Duodenal mucosa (tissue), 2 donors: ENCODE results near the gene EGR2.

Experiments used
- H3K27ac ChIP-seq: one replicate; pipeline ENCODE4 v1.7.0; 2013; ENCODE audit warnings: low read depth, low read length
- H3K27me3 ChIP-seq, 2 donors: one replicate each; pipeline ENCODE4 v1.7.0; 2013; ENCODE audit warnings: low read length in 2 of 2, control low read depth in 1 of 2; ENCODE audit not compliant: insufficient read depth in 2 of 2, control insufficient read depth in 1 of 2
- H3K36me3 ChIP-seq, 2 donors: one replicate each; pipeline ENCODE4 v1.7.0; 2013; ENCODE audit warnings: low read length in 2 of 2, control low read depth in 1 of 2; ENCODE audit not compliant: insufficient read depth in 2 of 2, control insufficient read depth in 1 of 2
- H3K4me1 ChIP-seq, 2 donors: one replicate each; pipeline ENCODE4 v1.7.0; 2013; ENCODE audit warnings: low read length in 2 of 2, control low read depth in 1 of 2; ENCODE audit not compliant: insufficient read depth in 2 of 2, control insufficient read depth in 1 of 2
- H3K4me3 ChIP-seq, 2 donors: one replicate each; pipeline ENCODE4 v1.7.0; 2013; ENCODE audit warnings: low read length in 2 of 2, low read depth in 1 of 2
- H3K9ac ChIP-seq, 2 donors: one replicate each; pipeline ENCODE4 v1.7.0; 2013; ENCODE audit warnings: low read length in 2 of 2, low read depth in 1 of 2
- H3K9me3 ChIP-seq, 2 donors: one replicate each; pipeline ENCODE4 v1.7.0; 2013; ENCODE audit warnings: low read length in 2 of 2, control low read depth in 1 of 2; ENCODE audit not compliant: control insufficient read depth in 1 of 2

The EGR2 gene

DNA sequence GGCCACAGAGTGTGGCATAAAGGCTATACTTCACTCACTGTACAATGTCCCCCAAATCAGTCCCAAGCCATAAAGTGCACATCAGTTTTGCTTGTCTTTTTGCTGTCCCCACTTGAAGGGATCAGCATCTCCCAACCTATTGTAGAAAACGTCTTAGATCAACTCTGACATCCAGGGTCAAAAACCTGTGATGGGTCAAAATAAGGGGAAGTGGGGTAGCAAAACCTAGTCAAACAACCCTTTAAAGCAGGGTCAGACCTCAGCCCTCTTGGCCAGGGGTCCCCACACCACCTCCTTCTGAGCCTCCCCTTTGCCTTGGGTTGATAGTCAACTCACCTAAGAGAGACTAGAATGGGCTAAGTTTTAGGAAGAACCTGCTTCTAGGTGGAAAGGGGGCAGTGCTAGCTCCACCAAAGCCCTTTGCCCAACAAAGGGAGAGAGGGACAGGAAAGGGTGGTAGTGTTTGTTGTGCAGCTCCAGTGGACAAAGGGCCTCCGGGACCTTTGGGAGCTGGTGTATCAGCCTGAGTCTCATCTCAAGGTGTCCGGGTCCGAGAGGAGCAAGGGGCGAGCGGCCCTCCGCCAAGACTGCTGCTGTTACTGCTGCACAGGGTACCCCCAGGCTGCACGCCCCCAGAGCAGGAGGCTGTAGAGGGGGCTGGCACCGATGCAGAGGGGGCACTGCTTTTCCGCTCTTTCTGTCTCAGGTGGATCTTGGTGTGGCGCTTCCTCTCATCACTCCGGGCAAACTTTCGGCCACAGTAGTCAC lies 3.3 kb downstream of the EGR2 start:
- peaks cover 23 to 26% of the 10 kb centered on the region in 2 donors for H3K4me1 ChIP-seq
- no peaks in the 10 kb centered on the region for H3K36me3 ChIP-seq
- H3K4me3 ChIP-seq = no peak overlapping the region
- no peak overlapping the region for H3K9ac ChIP-seq
- no peak overlapping the region for H3K27ac ChIP-seq
- peaks cover 22 to 23% of the 10 kb centered on the region in 2 donors for H3K27me3 ChIP-seq
- H3K9me3 ChIP-seq = no peaks in the 10 kb centered on the region

DNA sequence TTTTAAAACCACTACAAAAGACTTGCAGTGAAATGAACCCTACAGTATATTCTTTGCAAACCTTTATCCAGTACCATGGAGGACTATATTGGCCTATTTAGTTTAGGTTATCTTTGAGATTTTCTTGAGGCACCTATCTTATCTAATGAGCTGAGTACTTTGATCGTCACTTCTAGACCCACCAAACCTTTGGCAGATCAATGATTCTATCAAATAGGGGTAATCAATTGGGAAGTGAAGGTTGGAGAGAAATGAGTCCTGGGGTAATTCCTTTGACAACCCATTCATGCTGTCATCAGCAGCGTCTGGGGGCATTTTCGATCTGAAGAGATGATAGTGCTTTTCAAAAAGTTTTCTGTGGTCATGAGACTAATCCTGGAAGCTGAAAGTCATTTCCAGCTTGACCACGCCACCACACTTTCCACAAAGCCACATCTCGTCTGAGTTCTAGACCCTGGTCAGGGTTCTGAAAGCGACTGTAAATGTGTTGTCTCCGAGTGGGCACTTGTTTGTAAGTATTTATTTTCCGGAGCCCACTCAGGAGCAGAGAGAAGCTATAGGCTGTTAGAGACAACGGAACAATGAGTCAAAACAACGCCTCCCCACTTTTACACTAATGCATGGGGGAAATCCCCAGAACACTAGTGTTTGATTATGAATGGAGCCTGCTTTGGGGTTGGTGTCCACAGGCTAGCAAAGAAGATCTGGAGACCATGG lies 4.8 kb downstream of the EGR2 start:
- no peaks in the 10 kb centered on the region for H3K9me3 ChIP-seq
- H3K36me3 ChIP-seq = no peaks in the 10 kb centered on the region
- peaks cover 22 to 23% of the 10 kb centered on the region in 2 donors for H3K27me3 ChIP-seq
- H3K4me1 ChIP-seq = peaks cover 30 to 31% of the 10 kb centered on the region in 2 donors
- H3K4me3 ChIP-seq = no peak overlapping the region
- no peak overlapping the region for H3K9ac ChIP-seq
- H3K27ac ChIP-seq = no peak overlapping the region

DNA sequence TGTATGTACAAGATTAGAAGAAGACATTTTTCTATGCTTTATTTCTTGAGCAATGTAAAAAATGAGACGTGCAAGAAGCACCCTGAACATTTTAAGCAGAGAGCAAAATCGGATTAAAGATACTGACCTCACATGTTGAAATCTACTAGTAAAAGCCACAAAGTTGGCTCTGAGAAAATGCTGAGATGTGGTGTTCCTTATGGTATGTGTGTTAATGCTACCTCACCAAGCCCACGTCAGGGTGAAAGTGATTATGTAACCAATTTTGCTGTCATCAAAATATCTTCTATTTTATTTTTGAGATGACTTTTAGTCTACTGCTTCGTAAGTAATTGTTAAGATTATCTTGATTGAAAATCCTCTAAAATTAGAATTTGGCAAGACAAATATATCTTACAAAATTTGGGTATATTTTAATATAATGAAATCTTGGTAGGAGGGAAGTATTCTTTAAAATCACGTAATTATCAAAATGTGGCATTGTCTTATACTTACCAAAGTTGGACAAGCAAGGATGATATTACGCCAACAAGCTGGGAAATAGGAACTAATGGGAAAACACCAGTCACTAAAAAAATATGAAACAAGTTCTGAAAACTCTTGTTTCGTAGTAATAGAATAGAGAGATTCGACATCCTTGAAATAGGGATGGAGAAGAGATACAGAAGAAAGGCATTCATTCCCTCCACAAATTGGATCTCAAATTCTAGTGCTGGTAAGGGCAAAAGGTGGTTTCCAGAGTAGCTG lies 5.8 kb downstream of the EGR2 start:
- no peaks in the 10 kb centered on the region for H3K36me3 ChIP-seq
- peaks cover 28 to 30% of the 10 kb centered on the region in 2 donors for H3K4me1 ChIP-seq
- H3K9ac ChIP-seq = no peak overlapping the region
- H3K4me3 ChIP-seq = no peak overlapping the region
- H3K27me3 ChIP-seq = peaks cover 15 to 16% of the 10 kb centered on the region in 2 donors
- H3K27ac ChIP-seq = no peak overlapping the region
- no peaks in the 10 kb centered on the region for H3K9me3 ChIP-seq

DNA sequence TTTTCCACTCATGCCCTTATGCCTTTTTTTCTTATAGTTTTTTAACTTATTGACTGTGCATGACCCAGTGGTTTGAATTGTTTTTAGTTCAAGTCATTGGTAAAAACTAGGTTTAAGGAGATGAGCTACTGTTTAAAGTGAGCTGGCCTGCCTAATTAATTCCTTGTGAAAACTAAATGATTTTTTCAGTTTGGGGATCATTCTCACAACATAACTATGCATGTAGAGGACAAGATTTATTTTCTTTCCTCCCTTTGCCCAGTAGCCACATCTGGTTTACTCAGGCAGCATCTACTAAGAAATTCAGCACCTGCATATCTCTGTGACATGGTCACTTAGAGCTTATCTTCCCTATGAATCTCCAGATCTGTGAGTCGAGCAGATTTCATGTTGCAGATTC lies 9.9 kb downstream of the EGR2 start:
- no peaks in the 10 kb centered on the region for H3K36me3 ChIP-seq
- H3K9ac ChIP-seq = peak overlapping the region in 1 of 2 donors; percentile 86
- H3K9me3 ChIP-seq = no peaks in the 10 kb centered on the region
- peak overlapping the region; percentile 91 to 99 for H3K4me3 ChIP-seq
- H3K4me1 ChIP-seq = peaks cover 17 to 22% of the 10 kb centered on the region in 2 donors
- H3K27me3 ChIP-seq = no peaks in the 10 kb centered on the region
- no peak overlapping the region for H3K27ac ChIP-seq

DNA sequence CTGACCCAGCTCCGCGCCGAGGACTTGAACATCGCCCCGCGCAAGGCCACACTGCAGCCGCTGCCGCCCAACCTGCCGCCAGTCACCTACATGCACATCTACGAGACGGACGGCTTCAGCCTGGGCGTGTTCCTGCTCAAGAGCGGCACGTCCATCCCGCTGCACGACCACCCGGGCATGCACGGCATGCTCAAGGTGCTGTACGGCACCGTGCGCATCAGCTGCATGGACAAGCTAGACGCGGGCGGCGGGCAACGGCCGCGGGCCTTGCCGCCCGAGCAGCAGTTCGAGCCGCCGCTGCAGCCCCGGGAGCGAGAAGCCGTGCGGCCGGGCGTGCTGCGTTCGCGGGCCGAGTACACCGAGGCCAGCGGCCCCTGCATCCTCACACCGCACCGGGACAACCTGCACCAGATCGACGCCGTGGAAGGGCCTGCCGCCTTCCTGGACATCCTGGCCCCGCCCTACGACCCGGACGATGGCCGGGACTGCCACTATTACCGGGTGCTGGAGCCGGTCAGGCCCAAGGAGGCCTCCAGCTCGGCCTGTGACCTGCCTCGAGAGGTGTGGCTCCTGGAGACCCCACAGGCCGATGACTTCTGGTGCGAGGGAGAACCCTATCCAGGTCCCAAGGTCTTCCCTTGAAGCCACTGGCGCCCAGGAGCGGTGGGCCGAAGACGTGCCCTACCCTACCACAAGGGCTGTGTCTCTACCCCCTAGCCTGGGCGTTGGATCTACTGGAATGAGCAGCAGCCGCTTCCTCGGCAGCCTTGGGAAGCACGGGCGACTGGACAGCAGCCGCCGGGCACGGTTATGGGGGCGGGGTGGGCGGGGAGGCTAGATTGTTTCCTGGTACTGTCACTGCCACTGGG lies 10.7 kb downstream of the EGR2 start:
- Histone ChIP-seq H3K4me1 (peaks cover 17 to 22% of the 10 kb centered on the region in 2 donors), H3K27me3 (no peaks in the 10 kb centered on the region), H3K27ac (peak overlapping the region; percentile 50), H3K9ac (peak overlapping the region; percentile 86 to 91), H3K36me3 (no peaks in the 10 kb centered on the region), H3K9me3 (no peaks in the 10 kb centered on the region), H3K4me3 (peak overlapping the region; percentile 91 to 99)

DNA sequence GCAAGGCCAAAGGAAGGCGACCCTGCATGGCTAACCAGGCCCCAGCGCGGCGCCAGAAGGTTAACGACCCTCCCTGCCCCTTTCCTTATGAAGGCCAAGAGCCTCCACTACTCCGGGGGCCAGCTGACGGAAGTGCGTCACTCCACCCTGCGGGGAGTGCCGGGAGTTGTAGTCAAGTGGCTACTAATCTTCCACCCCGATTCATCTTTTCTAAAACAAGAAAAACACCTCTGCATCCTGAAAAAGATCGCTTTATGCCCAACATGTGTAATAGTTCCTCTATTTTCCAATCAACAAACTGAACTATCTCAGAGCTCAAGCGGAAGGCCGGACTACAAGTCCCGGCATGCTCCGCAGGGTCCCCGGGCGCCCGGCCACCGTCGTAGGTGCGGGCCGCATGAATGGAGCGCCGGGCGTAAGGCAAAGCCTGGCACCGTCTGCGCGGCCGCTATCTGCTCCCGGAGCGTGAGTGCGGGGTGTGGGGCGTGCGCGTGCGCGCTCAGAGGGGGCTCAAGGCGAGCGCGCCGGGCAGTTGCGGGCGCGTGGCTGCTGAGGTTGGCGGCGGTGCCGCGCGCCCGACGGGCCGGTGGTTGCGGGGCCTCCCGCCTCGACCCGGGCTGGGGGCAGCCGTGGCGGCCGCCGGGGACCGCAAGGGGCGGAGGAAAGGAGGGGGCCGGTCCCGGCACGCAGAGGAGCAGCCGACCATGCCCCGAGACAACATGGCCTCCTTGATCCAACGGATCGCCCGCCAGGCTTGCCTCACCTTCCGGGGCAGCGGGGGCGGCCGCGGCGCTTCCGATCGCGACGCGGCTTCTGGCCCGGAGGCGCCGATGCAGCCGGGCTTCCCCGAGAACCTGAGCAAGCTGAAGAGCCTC lies 11.6 kb downstream of the EGR2 start, which contains the start of gene ADO:
Gene ADO, plus strand, starts transcription at position 365 of the 875 bp plus-strand sequence. Its CDS starts 340 bp downstream, at position 705.
- peaks cover 17 to 22% of the 10 kb centered on the region in 2 donors for H3K4me1 ChIP-seq
- H3K27me3 ChIP-seq = no peaks in the 10 kb centered on the region
- peak within 1 kb of the TSS; percentile 92 for H3K27ac ChIP-seq

DNA sequence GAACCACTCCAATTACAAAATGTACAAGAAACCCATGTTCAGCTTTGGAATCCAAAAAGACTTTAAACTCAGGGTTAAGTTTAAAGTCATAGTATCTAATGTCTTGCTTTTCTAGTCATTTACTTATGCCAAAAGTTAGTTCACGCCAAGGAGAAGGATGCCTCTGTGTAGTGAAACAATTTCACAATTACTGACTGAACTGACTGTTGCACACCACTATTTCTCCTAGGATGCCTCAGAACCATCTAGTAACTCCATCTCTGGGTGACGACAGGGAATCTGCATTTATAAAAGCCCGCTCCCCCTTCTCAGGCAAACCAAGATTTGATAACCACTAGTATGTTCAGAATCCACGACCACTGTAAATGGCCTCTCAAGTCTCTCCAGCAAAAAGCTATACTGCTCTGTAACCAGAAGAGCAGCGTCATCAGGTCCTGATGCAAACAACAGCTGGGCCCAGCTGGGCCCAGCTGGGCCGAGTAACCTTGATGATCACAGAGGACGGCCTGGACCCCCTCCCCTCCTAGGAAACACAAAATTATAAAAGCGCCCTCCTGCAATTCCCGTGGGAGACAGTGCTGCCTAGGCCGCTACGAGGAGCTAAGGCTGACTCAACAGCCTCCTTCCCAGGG lies 12.3 kb downstream of the EGR2 start:
- H3K36me3 ChIP-seq = no peaks in the 10 kb centered on the region
- no peaks in the 10 kb centered on the region for H3K27me3 ChIP-seq
- H3K27ac ChIP-seq = peak overlapping the region; percentile 92
- H3K9me3 ChIP-seq = no peaks in the 10 kb centered on the region
- peak overlapping the region; percentile 91 to 99 for H3K4me3 ChIP-seq
- peaks cover 17 to 22% of the 10 kb centered on the region in 2 donors for H3K4me1 ChIP-seq
- H3K9ac ChIP-seq = peak overlapping the region; percentile 65 to 86

More for the DNA sequence above, 11.6 kb downstream of the EGR2 start, which contains the start of gene ADO:
- peak within 1 kb of the TSS; percentile 91 to 99 for H3K4me3 ChIP-seq
- no peaks in the 10 kb centered on the region for H3K9me3 ChIP-seq
- H3K9ac ChIP-seq = peak within 1 kb of the TSS; percentile 86 to 91
- no peaks in the 10 kb centered on the region for H3K36me3 ChIP-seq

DNA sequence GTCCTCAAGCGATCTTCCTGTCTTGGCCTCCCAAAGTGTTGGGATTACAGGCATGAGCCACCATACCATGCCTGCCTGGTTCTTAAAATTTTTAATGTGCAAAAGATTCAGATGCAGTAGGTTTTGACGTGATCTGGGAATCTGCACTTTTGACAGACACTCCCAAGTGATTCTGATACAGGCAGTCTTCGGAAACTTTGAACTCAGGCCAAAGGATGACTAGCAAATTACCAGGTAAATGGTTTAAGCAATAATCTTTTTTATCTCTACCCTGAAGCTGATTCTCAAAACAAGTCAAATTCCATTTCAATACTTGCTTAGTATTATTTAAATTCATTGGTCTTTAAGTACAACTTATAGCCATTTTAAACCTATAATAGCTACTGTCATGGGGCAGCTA lies 14.3 kb downstream of the EGR2 start:
- no peak overlapping the region for H3K27ac ChIP-seq
- no peaks in the 10 kb centered on the region for H3K36me3 ChIP-seq
- H3K9me3 ChIP-seq = no peaks in the 10 kb centered on the region
- H3K4me1 ChIP-seq = peaks cover 10 to 14% of the 10 kb centered on the region in 2 donors
- no peak overlapping the region for H3K4me3 ChIP-seq
- H3K9ac ChIP-seq = no peak overlapping the region
- peaks cover 0 to 6% of the 10 kb centered on the region in 2 donors for H3K27me3 ChIP-seq
